GM12864 (cell line): ENCODE measurements around the gene MYRIP.

Source experiments
- DNase-seq: peaks from one replicate; pipeline ENCODE4 v3.0.0-alpha.2; 2011; ENCODE audit warnings: low read depth
- H3K4me3 ChIP-seq: 2 replicates; pipeline ENCODE4 v1.5.1; 2011; ENCODE audit warnings: mild to moderate bottlenecking, low read depth, low read length, control low read depth
- TF ChIP-seq, protein P1 (sequence below): IDR thresholded peaks from 2 replicates; pipeline ENCODE4 v1.5.1; 2011; ENCODE audit warnings: low read depth, mild to moderate bottlenecking, moderate library complexity, low read length, control low read depth, inconsistent platforms; ENCODE audit errors: missing control alignments

Gene MYRIP

DNA sequence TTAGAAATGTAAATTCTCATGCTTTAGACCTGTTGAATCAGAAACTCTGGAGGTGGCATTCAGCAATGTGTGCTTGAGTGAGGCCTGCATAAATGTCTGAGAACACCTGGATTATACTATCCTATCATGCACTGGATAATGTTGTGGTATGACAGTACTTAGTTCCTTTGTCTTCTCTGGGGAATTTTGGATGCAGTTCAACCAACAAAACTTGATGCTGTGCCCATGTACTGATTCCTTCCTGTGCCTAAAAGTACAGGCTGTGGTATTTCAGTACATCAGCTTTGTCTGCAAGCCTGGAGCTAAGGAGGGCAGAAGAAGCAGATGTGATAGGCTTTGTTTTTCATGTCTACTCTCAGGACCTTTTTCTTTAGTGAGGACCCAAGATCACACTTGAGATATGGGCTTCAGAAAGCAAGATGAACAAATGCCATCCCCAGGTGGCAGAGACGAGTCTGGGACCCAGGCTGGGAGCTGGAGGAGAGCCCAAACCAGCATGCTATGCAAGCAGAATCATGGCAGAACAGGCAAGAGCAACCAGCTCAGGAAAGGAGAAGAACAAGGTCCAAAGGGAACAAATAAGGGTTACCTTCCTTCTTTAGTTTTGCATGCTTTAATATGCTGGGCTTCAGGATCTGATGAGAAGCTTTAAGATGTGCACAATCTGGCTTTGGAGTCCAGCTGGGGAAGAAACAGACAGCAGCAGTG lies 124.7 kb downstream of the MYRIP start:
- TF ChIP-seq, protein P1, sequence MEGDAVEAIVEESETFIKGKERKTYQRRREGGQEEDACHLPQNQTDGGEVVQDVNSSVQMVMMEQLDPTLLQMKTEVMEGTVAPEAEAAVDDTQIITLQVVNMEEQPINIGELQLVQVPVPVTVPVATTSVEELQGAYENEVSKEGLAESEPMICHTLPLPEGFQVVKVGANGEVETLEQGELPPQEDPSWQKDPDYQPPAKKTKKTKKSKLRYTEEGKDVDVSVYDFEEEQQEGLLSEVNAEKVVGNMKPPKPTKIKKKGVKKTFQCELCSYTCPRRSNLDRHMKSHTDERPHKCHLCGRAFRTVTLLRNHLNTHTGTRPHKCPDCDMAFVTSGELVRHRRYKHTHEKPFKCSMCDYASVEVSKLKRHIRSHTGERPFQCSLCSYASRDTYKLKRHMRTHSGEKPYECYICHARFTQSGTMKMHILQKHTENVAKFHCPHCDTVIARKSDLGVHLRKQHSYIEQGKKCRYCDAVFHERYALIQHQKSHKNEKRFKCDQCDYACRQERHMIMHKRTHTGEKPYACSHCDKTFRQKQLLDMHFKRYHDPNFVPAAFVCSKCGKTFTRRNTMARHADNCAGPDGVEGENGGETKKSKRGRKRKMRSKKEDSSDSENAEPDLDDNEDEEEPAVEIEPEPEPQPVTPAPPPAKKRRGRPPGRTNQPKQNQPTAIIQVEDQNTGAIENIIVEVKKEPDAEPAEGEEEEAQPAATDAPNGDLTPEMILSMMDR = no peak

DNA sequence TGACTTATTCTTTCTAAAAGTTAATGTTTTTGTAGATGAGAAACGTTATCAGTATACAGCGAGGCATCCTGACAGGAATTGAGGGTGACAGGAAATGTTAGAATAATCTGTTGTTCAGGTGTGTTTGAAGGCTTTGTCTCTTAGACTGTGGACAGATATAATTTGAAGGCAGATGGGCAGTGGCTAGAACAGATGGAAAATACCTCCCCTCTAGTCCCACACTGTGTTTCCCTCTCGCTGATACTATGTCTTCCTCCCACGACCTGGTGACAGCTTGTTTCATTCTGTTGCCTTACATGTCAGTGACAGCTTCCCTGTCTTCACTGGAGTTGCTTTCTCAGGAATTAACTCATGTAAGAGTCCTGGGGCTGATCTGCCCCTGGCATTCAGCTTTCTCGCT lies 125.3 kb downstream of the MYRIP start:
- H3K4me3 ChIP-seq = no peak overlapping the region
- TF ChIP-seq, protein P1 = no peak
- DNase-seq = no peak

More for the DNA sequence above, 124.7 kb downstream of the MYRIP start:
- DNase-seq = no peak
- no peak overlapping the region for H3K4me3 ChIP-seq

DNA sequence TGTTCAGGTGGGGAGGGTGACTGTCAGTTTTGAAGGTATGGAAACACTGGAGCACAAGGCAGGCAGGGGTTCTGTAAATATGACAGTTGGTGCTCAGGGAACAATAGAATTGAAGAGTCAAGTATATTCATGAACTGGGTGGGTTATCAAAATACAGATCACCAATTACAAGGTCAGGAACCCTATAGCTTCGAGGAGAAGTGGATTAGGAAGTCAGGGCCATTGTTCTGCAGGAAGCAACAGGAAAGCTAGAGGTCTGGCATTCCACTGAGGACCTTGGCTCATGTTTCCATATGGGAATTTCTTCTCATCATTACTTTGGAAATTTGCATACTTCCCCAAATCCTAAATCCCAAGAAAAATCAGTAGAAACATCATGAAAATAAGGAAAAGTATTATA lies 125.9 kb downstream of the MYRIP start:
- DNase-seq = no peak
- TF ChIP-seq, protein P1 = no peak
- no peak overlapping the region for H3K4me3 ChIP-seq

DNA sequence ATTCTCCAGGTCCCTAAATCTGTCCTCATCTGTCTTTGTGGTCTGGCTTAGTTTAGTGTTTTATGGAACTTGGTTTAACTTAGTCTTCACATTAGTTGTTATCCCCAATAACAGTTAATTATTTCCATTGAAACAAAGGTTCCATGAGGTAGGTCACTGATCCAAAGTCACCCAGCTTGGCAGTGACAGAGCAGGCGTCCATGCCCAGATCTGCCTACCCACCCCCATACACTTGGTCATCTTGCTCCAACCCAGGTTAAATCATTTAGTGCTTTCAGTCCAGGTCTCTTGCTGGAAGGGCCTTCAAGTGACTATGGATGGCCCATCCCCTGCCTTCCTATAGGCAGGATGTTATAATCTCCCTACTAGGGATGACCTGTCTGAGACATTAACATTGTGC lies 127.4 kb downstream of the MYRIP start:
- TF ChIP-seq, protein P1 = no peak
- DNase-seq = no peak
- H3K4me3 ChIP-seq = no peak overlapping the region

DNA sequence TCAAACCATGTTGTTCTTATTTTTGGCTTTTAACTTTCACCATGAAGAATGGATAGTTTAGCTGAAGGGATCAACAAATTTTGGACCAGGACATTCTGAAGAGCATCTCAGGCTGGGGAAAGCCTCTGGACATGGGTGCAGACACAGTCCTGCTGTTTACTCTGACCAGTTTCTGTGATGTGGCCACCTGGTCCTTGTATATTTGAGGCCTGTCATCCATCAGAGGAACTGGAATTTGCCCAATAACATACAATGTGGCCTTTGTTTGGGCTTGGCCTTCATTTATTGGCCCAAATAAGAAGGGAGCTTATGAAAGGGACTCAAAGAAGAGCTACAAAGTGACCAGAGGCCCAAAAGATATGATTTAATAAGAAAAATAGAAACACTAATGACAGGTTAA lies 127.9 kb downstream of the MYRIP start:
- DNase-seq = no peak
- TF ChIP-seq, protein P1 = no peak
- H3K4me3 ChIP-seq = no peak overlapping the region

DNA sequence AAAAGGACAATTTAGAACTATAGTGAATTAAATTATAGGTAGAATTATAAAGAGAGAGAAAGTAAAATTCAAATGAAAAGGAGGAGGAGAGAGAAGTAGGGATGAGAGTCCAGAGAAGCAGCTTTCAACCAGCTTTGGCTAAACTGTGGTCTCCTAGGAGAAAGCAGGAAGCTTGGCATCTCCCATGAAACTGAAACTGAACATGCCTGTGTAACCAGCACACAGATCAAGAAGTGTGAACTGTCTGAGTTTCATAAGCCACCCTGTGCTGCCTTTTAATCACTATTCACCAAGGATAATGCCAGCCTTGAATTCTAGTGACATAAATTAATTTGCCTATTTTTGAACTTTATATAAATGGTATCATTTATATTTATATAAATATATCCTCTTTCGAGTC lies 128.5 kb downstream of the MYRIP start:
- TF ChIP-seq, protein P1 = no peak
- peak; percentile 2 for DNase-seq
- no peak overlapping the region for H3K4me3 ChIP-seq

DNA sequence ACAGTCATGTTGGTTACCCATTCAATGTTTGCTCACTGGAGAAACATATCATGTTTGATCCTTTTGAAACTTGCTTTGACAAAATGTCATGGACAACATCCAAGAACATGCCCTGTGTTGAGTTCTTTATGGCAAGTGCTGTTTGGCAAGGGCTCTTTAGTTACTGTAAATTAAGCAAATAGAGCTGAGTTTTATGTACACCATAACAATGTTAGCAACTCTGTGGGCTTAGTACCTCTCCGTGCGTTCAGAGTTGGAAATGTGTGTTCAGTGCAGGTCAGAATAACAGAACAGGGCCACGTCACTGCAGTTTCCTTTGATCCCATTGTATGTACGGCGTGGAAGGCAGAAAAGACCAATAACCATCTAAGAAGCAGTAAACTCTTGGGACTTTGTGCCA lies 132.5 kb downstream of the MYRIP start:
- no peak for DNase-seq
- no peak overlapping the region for H3K4me3 ChIP-seq
- TF ChIP-seq, protein P1 = no peak
